GM23248 (cell line): Measurements from ENCODE around the gene STUM. TPM values are rescaled to one million over a fixed set of nuclear protein-coding genes. Genes with fewer than 3 reads are reported as not detected.

Experiments used
- DNase-seq: peaks from one replicate; pipeline ENCODE4 v3.0.0-alpha.2; 2015
- H2AFZ ChIP-seq: fragments of 200-600 bp; sonication (generic); 2 replicates; pipeline ENCODE4 v1.6.1; 2016; ENCODE audit warnings: antibody characterized with exemption
- H3F3A ChIP-seq: fragments of 200-600 bp; sonication (generic); 2 replicates; pipeline ENCODE4 v1.6.1; 2016; ENCODE audit warnings: mild to moderate bottlenecking, antibody characterized with exemption, mixed run types; ENCODE audit not compliant: insufficient read depth
- H3K27ac ChIP-seq: fragments of 200-600 bp; sonication (generic); 2 replicates; pipeline ENCODE4 v1.5.1; 2016; ENCODE audit warnings: mild to moderate bottlenecking
- H3K27me3 ChIP-seq: fragments of 200-600 bp; sonication (generic); replicated peaks from 2 replicates; pipeline ENCODE4 v1.6.1; 2016; ENCODE audit warnings: mild to moderate bottlenecking; ENCODE audit not compliant: insufficient read depth
- H3K36me3 ChIP-seq: fragments of 200-600 bp; sonication (generic); 2 replicates; pipeline ENCODE4 v1.6.1; 2016; ENCODE audit warnings: low read depth, mild to moderate bottlenecking
- H3K4me1 ChIP-seq: fragments of 200-600 bp; sonication (generic); 2 replicates; pipeline ENCODE4 v1.6.1; 2016; ENCODE audit warnings: mild to moderate bottlenecking; ENCODE audit not compliant: insufficient read depth
- H3K4me2 ChIP-seq: fragments of 200-600 bp; sonication (generic); one replicate; pipeline ENCODE4 v1.6.1; 2016; ENCODE audit warnings: mild to moderate bottlenecking; ENCODE audit not compliant: unreplicated experiment
- H3K4me3 ChIP-seq: fragments of 200-600 bp; sonication (generic); 2 replicates; pipeline ENCODE4 v1.5.1; 2016; ENCODE audit warnings: mild to moderate bottlenecking
- H3K79me2 ChIP-seq: fragments of 200-600 bp; sonication (generic); 2 replicates; pipeline ENCODE4 v1.6.1; 2016; ENCODE audit warnings: mild to moderate bottlenecking; ENCODE audit not compliant: insufficient read depth
- H3K9ac ChIP-seq: fragments of 200-600 bp; sonication (generic); 2 replicates; pipeline ENCODE4 v1.6.1; 2016; ENCODE audit warnings: mild to moderate bottlenecking
- H3K9me2 ChIP-seq: fragments of 200-600 bp; sonication (generic); 2 replicates; pipeline ENCODE4 v1.6.1; 2016; ENCODE audit warnings: mixed run types, mild to moderate bottlenecking, moderate library complexity; ENCODE audit not compliant: insufficient read depth
- H3K9me3 ChIP-seq: fragments of 200-600 bp; sonication (generic); one replicate; pipeline ENCODE4 v1.6.1; 2017; ENCODE audit warnings: low read depth
- H4K20me1 ChIP-seq: fragments of 200-600 bp; sonication (generic); 2 replicates; pipeline ENCODE4 v1.6.0; 2016; ENCODE audit not compliant: insufficient read depth
- EZH2 ChIP-seq: fragments of 200-600 bp; sonication (generic); IDR thresholded peaks from 2 replicates; pipeline ENCODE4 v1.6.1; 2018; ENCODE audit warnings: antibody characterized with exemption, mild to moderate bottlenecking; ENCODE audit not compliant: insufficient read depth, poor library complexity, severe bottlenecking
- EZH2phosphoT487 ChIP-seq: fragments of 200-600 bp; sonication (generic); IDR thresholded peaks from 2 replicates; pipeline ENCODE4 v1.6.1; 2018; ENCODE audit warnings: antibody characterized with exemption, moderate library complexity, mild to moderate bottlenecking, low read depth; ENCODE audit not compliant: insufficient read depth
- WGBS, 2 experiments: methylation state at CpG; one replicate each; pipeline ENCODE4 v1.1.6; 2015 to 2017; ENCODE audit warnings: low lambda C conversion rate in 2 of 2, low coverage in 1 of 2; ENCODE audit errors: missing lambda C conversion rate in 2 of 2; 5-methylcytosine and 5-hydroxymethylcytosine counted together
- in situ Hi-C: fragments of 300-500 bp; cut with MboI; formaldehyde crosslinking; loops from 2 replicates; pipeline ENCODE4 v1.15.0; 2020
- polyA plus RNA-seq: library from polyadenylated mRNA; unstranded; fragments of >200 nt; fragmentation: Nextera tagmentation; extraction: Ambion mirVana; gene quantifications from 2 replicates; pipeline ENCODE4 v1.2.1, GENCODE V29; 2016
- total RNA-seq: library from RNA; depleted of rRNA; stranded (reverse); fragments of >200 nt; shearing (Covaris generic); gene quantifications from 2 replicates; pipeline ENCODE4 v1.2.3, GENCODE V29; 2014

The STUM gene
- total and polyA plus RNA-seq, 2 experiments from 2014 or later = under 0.01 TPM; not detected in 1

GRCh38 chr1:226553266-226553923 lies 4.8 kb downstream of the STUM start:
- Histone ChIP-seq H3K4me2 (no peak overlapping the region), H3K27ac (no peak overlapping the region), H3K9me3 (no peaks in the 10 kb centered on the region), H4K20me1 (no peaks in the 10 kb centered on the region), H3K4me3 (no peak overlapping the region), H3K9me2 (no peaks in the 10 kb centered on the region), H3K9ac (no peak overlapping the region), H2AFZ (no peak overlapping the region), H3K36me3 (no peaks in the 10 kb centered on the region), H3K27me3 (peaks cover 70% of the 10 kb centered on the region), H3K79me2 (no peaks in the 10 kb centered on the region), H3K4me1 (no peaks in the 10 kb centered on the region), H3F3A (no peaks in the 10 kb centered on the region)
- no peak for DNase-seq
- in situ Hi-C loops = loop anchor here (10.0 kb wide), 1 partner anchor 281 kb away; no protein-coding TSS in a partner anchor
- WGBS, 2 experiments = 44 to 49% methylated on average over 2 of the region's 2 CpGs
- TF ChIP-seq EZH2phosphoT487 (no peak), EZH2 (no peak)

GRCh38 chr1:226553924-226554282 lies 5.3 kb downstream of the STUM start:
- 53 to 58% methylated on average over 6 of the region's 6 CpGs for WGBS, 2 experiments
- peaks cover 69% of the 10 kb centered on the region for H3K27me3 ChIP-seq
- no peak overlapping the region for H3K4me3 ChIP-seq

GRCh38 chr1:226555092-226555491 lies 6.5 kb downstream of the STUM start:
- 56 to 61% methylated on average over 4 of the region's 4 CpGs for WGBS, 2 experiments
- Histone ChIP-seq H3K9me3 (no peaks in the 10 kb centered on the region), H3K4me3 (no peak overlapping the region), H3K36me3 (no peaks in the 10 kb centered on the region), H3K27ac (no peak overlapping the region), H3K4me2 (no peak overlapping the region), H3K9ac (no peak overlapping the region), H4K20me1 (no peaks in the 10 kb centered on the region), H3K9me2 (no peaks in the 10 kb centered on the region), H3K27me3 (peaks cover 57% of the 10 kb centered on the region), H3K4me1 (no peaks in the 10 kb centered on the region), H3K79me2 (no peaks in the 10 kb centered on the region), H3F3A (no peaks in the 10 kb centered on the region), H2AFZ (no peak overlapping the region)
- TF ChIP-seq EZH2phosphoT487 (no peak), EZH2 (no peak)
- in situ Hi-C loops = loop anchor here (10.0 kb wide), 1 partner anchor 280 kb away; no protein-coding TSS in a partner anchor
- DNase-seq = no peak

More at GRCh38 chr1:226553924-226554282, 5.3 kb downstream of the STUM start:
- H3K9me2 ChIP-seq = no peaks in the 10 kb centered on the region
- H3K36me3 ChIP-seq = no peaks in the 10 kb centered on the region
- no peak overlapping the region for H2AFZ ChIP-seq
- no peaks in the 10 kb centered on the region for H3F3A ChIP-seq
- H3K4me2 ChIP-seq = no peak overlapping the region
- no peaks in the 10 kb centered on the region for H4K20me1 ChIP-seq
- H3K4me1 ChIP-seq = no peaks in the 10 kb centered on the region
- no peak for TF ChIP-seq EZH2phosphoT487
- TF ChIP-seq EZH2 = no peak
- no peak for DNase-seq
- in situ Hi-C loops = loop anchor here (10.0 kb wide), 1 partner anchor 281 kb away; no protein-coding TSS in a partner anchor
- no peak overlapping the region for H3K9ac ChIP-seq
- H3K79me2 ChIP-seq = no peaks in the 10 kb centered on the region
- H3K9me3 ChIP-seq = no peaks in the 10 kb centered on the region
- H3K27ac ChIP-seq = no peak overlapping the region

GRCh38 chr1:226557424-226557823 lies 8.9 kb downstream of the STUM start:
- no peak for DNase-seq
- H3K9me2 ChIP-seq = no peaks in the 10 kb centered on the region
- no peaks in the 10 kb centered on the region for H3K36me3 ChIP-seq
- no peaks in the 10 kb centered on the region for H3K79me2 ChIP-seq
- TF ChIP-seq EZH2phosphoT487 = no peak
- TF ChIP-seq EZH2 = no peak
- no peak overlapping the region for H3K27ac ChIP-seq
- H3K4me1 ChIP-seq = no peaks in the 10 kb centered on the region
- no peaks in the 10 kb centered on the region for H3F3A ChIP-seq
- 44 to 46% methylated on average over 2 of the region's 2 CpGs for WGBS, 2 experiments
- in situ Hi-C loops = loop anchor here (10.0 kb wide), 1 partner anchor 277 kb away; no protein-coding TSS in a partner anchor
- H2AFZ ChIP-seq = no peak overlapping the region
- no peaks in the 10 kb centered on the region for H3K9me3 ChIP-seq
- H4K20me1 ChIP-seq = no peaks in the 10 kb centered on the region
- no peak overlapping the region for H3K4me2 ChIP-seq
- peaks cover 37% of the 10 kb centered on the region for H3K27me3 ChIP-seq
- no peak overlapping the region for H3K9ac ChIP-seq
- H3K4me3 ChIP-seq = no peak overlapping the region
